Loucy (cell line): Measurements from ENCODE around the gene LHPP.

Source experiments
- CTCF ChIP-seq: fragments of 200-600 bp; sonication (generic); conservative IDR thresholded peaks from 2 replicates; pipeline ENCODE4 v1.5.1; 2014; ENCODE audit warnings: mild to moderate bottlenecking, antibody characterized with exemption, low read length
- EZH2phosphoT487 ChIP-seq: fragments of 200-600 bp; IDR thresholded peaks from 2 replicates; pipeline ENCODE4 v1.6.1; 2018; ENCODE audit warnings: antibody characterized with exemption, mild to moderate bottlenecking, moderate library complexity, borderline replicate concordance

GRCh38 chr10:124552691-124553276, 91.2 kb downstream of the LHPP start:
- TF ChIP-seq CTCF (no peak), EZH2phosphoT487 (no peak)
